Endothelial cell of umbilical vein (primary cell): Measurements from ENCODE around the gene MEIS3. TPM values are rescaled to one million over a fixed set of nuclear protein-coding genes. Genes with fewer than 3 reads are reported as not detected.

ENCODE experiments used
- BruUV-seq: library from RNA; stranded (reverse); fragments of 400-500 nt; replicated peaks from 2 replicates; lab custom pipeline; 2021; lab: Mats Ljungman, UMichigan
- CTCF ChIA-PET: fragments of 300-600, 350-600 bp; sonication (Branson Sonifier 250); formaldehyde crosslinking; loops from one replicate; lab custom pipeline; 2021; ENCODE audit warnings: antibody characterized with exemption, inconsistent platforms; lab: Charles Lee
- POLR2A ChIA-PET: fragments of 300-600, 350-600 bp; sonication (Branson Sonifier 250); formaldehyde crosslinking; loops from one replicate; lab custom pipeline; 2021; ENCODE audit warnings: antibody characterized with exemption, inconsistent platforms; lab: Charles Lee
- DNase-seq: peaks from one replicate; pipeline ENCODE4 v3.0.0-alpha.2; 2011; ENCODE audit warnings: low read depth, low spot score
- FAIRE-seq: peaks from 2 replicates; lab custom pipeline; 2011; peaks lifted over from hg19 to GRCh38; lab: Jason Lieb, UNC
- H2AFZ ChIP-seq: 2 replicates; pipeline ENCODE4 v1.6.0; 2012; ENCODE audit warnings: low read depth, low read length, control low read depth, inconsistent platforms
- H3K27ac ChIP-seq: 2 replicates; pipeline ENCODE4 v1.5.1; 2011; ENCODE audit warnings: low read depth, mild to moderate bottlenecking, control low read depth, low read length, moderate library complexity; ENCODE audit not compliant: insufficient read depth
- H3K27me3 ChIP-seq, 2 experiments: 2 replicates each; pipeline versions ENCODE4 v1.6.0 to v1.6.1; 2011; ENCODE audit warnings: low read length in 2 of 2, mixed read lengths in 1 of 2; ENCODE audit not compliant: control insufficient read depth in 2 of 2, insufficient read depth in 2 of 2
- H3K36me3 ChIP-seq, 2 experiments: 2 replicates in 1 of 2; 3 replicates in 1 of 2; pipeline ENCODE4 v1.5.1; 2011; ENCODE audit warnings: low read length in 2 of 2, mild to moderate bottlenecking in 1 of 2, moderate library complexity in 1 of 2; ENCODE audit not compliant: control insufficient read depth in 2 of 2, insufficient read depth in 2 of 2; ENCODE audit errors: extremely low read depth in 1 of 2
- H3K4me1 ChIP-seq: 3 replicates; pipeline ENCODE4 v1.5.1; 2011; ENCODE audit warnings: mild to moderate bottlenecking, low read length; ENCODE audit not compliant: control insufficient read depth, insufficient read depth; ENCODE audit errors: extremely low read depth
- H3K4me2 ChIP-seq: 2 replicates; pipeline ENCODE4 v1.6.1; 2011; ENCODE audit warnings: low read length, control low read depth, mixed read lengths; ENCODE audit not compliant: insufficient read depth
- H3K4me3 ChIP-seq, 3 experiments: fragments of 200-600 bp in 1 of 3; sonication (generic), shearing (Covaris generic) in 1 of 3; replicated peaks in 1 of 3; 2 replicates each; pipeline ENCODE4 v1.5.1; 2011 to 2016; ENCODE audit warnings: control low read depth in 3 of 3, low read length in 3 of 3, mild to moderate bottlenecking in 2 of 3, inconsistent platforms in 1 of 3, low read depth in 1 of 3, moderate library complexity in 1 of 3; ENCODE audit not compliant: insufficient read depth in 1 of 3
- H3K79me2 ChIP-seq: 2 replicates; pipeline ENCODE4 v1.6.0; 2012; ENCODE audit warnings: low read length, inconsistent platforms; ENCODE audit not compliant: control insufficient read depth, insufficient read depth
- H3K9ac ChIP-seq: replicated peaks from 2 replicates; pipeline ENCODE3; 2011; ENCODE audit warnings: low read length, control low read depth; ENCODE audit not compliant: insufficient read depth; ENCODE audit errors: extremely low read depth
- H3K9me1 ChIP-seq: replicated peaks from 3 replicates; pipeline ENCODE4 v1.6.0; 2011; ENCODE audit warnings: mild to moderate bottlenecking, low read length; ENCODE audit not compliant: control insufficient read depth, insufficient read depth; ENCODE audit errors: extremely low read depth
- H3K9me3 ChIP-seq: replicated peaks from 2 replicates; pipeline ENCODE4 v1.5.1; 2012; ENCODE audit warnings: low read length, inconsistent platforms; ENCODE audit not compliant: control insufficient read depth, insufficient read depth
- H4K20me1 ChIP-seq: replicated peaks from 2 replicates; pipeline ENCODE3; 2011; ENCODE audit warnings: mild to moderate bottlenecking, low read length; ENCODE audit not compliant: control insufficient read depth, insufficient read depth; ENCODE audit errors: extremely low read depth
- EZH2 ChIP-seq: IDR thresholded peaks from 2 replicates; pipeline ENCODE4 v1.6.1; 2012; ENCODE audit warnings: borderline replicate concordance, low read depth, mild to moderate bottlenecking, moderate library complexity, low read length, inconsistent platforms; ENCODE audit not compliant: severe bottlenecking
- FOS ChIP-seq: IDR thresholded peaks from 2 replicates; pipeline ENCODE4 v1.6.1; 2011; ENCODE audit warnings: mild to moderate bottlenecking, low read length, moderate library complexity, borderline replicate concordance; ENCODE audit not compliant: insufficient read depth
- GATA2 ChIP-seq: IDR thresholded peaks from 2 replicates; pipeline ENCODE4 v1.7.0; 2011; ENCODE audit warnings: low read depth, mild to moderate bottlenecking, moderate library complexity, mixed read lengths, low read length; ENCODE audit not compliant: insufficient read length, insufficient read depth
- JUN ChIP-seq: IDR thresholded peaks from 2 replicates; pipeline ENCODE4 v1.6.1; 2011; ENCODE audit warnings: borderline replicate concordance, low read depth; ENCODE audit not compliant: insufficient read length, insufficient read depth
- MYC ChIP-seq: IDR thresholded peaks from one replicate; pipeline ENCODE4 v1.6.1; 2011; ENCODE audit warnings: mild to moderate bottlenecking, low read depth, low read length
- POLR2A ChIP-seq: IDR thresholded peaks from 2 replicates; pipeline ENCODE4 v1.6.1; 2012; ENCODE audit warnings: low read depth, mild to moderate bottlenecking, control low read depth, low read length
- POLR2AphosphoS5 ChIP-seq: IDR thresholded peaks from 2 replicates; pipeline ENCODE4 v1.6.1; 2012; ENCODE audit warnings: low read depth, mild to moderate bottlenecking, control low read depth, low read length, moderate library complexity; ENCODE audit not compliant: insufficient read depth
- dilution Hi-C: fragments of 300-500 bp; cut with MboI; formaldehyde crosslinking; loops from one replicate; pipeline ENCODE4 v1.15.0; 2019; ENCODE audit warnings: low sequenced_read_pairs; ENCODE audit not compliant: extremely low pct_ligation_motif_present
- intact Hi-C: fragments of 100-400 bp; cut with micrococcal nuclease; formaldehyde crosslinking; loops from one replicate; pipeline ENCODE4 v1.10.0; 2022
- polyA plus RNA-seq, 4 experiments: library from polyadenylated mRNA; depleted of rRNA in 3 of 4; stranded (reverse) in 3 of 4; unstranded in 1 of 4; fragments of >200 nt; gene quantifications; 2 replicates each; pipeline versions ENCODE4 v1.2.1 to v1.2.3, GENCODE V29; 2011 to 2012; ENCODE audit warnings: missing spikeins in 1 of 4
- total RNA-seq: library from RNA; stranded (reverse); gene quantifications from 2 replicates; pipeline ENCODE4 v1.2.3, GENCODE V29; 2021
- TF ChIP-seq, protein P1 (sequence below), 2 donors: IDR thresholded peaks; 1 replicate in 1 of 2; 2 replicates in 1 of 2; pipeline ENCODE4 v1.5.1; 2011; ENCODE audit warnings: low read length in 2 of 2, mild to moderate bottlenecking in 2 of 2, moderate library complexity in 2 of 2, control low read depth in 1 of 2, inconsistent platforms in 1 of 2, low read depth in 1 of 2; ENCODE audit not compliant: insufficient read depth in 1 of 2; ENCODE audit errors: extremely low read depth in 1 of 2

MEIS3 gene
- total and polyA plus RNA-seq, 2 donors (not counting 3 experiments of a cell fraction or from before 2014, with no cell fraction given) = 0.42 TPM; not detected in 1

DNA sequence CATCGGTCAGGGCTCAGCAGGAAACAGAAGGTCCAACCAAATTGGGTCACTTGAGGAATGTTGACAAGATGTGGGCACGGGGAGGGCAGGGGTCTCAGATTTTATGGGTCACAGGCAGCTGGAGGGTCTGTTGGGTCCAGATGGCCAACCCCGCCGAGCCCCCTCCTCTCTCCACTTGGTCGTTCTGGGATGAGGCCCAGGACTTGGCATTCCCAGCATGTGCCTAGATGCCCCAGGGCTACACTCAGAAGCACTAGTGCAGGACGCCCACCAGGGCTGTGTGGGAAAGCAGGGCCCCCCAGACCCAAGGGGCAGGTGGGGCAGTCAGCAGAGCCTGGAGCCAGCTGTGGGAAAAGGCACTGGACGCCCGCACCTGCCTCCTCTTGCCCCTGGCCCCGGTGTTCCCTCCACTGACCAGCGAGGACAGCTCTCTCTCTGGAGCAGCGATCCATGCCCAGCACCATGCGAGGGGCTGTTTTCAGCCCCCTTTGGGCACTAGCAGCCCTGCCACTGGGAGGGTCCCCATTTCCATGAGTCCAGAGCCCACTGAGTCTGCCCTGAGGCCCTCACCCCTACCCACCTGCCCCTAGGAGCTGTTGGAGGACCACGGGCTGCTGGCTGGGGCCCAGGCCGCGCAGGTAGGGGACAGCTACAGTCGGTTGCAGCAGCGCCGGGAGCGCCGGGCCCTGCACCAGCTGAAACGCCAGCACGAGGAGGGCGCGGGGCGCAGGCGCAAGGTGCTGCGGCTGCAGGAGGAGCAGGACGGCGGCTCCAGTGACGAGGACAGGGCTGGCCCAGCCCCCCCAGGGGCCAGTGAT lies 44.2 kb downstream of the MEIS3 start:
- Histone ChIP-seq H3K4me3 (no peak overlapping the region), H3K9me3 (no peaks in the 10 kb centered on the region), H3K27me3 (no peaks in the 10 kb centered on the region), H3K9me1 (no peaks in the 10 kb centered on the region), H3K27ac (no peak overlapping the region), H3K36me3 (peaks cover 10 to 80% of the 10 kb centered on the region in 2 experiments), H3K79me2 (no peaks in the 10 kb centered on the region), H3K4me1 (no peaks in the 10 kb centered on the region), H4K20me1 (no peaks in the 10 kb centered on the region), H3K4me2 (no peak overlapping the region), H3K9ac (no peak overlapping the region), H2AFZ (no peak overlapping the region)
- POLR2A ChIA-PET = interaction anchor here (0.5 kb wide), 1 partner anchor 74 kb away, joined by 6 read pairs; no protein-coding TSS in a partner anchor
- no peak for FAIRE-seq
- no TSS peak for BruUV-seq
- CTCF ChIA-PET = interaction anchor here (1.4 to 1.6 kb wide), 3 partner anchors 16 to 26 kb away, joined by 5 to 8 read pairs (median 5); partner anchors contain the start of gene DHX34
- no peak for DNase-seq
- dilution Hi-C loops (no loop called here), intact Hi-C loops (no loop called here)
- no peak for TF ChIP-seq FOS
- no peak for TF ChIP-seq EZH2

DNA sequence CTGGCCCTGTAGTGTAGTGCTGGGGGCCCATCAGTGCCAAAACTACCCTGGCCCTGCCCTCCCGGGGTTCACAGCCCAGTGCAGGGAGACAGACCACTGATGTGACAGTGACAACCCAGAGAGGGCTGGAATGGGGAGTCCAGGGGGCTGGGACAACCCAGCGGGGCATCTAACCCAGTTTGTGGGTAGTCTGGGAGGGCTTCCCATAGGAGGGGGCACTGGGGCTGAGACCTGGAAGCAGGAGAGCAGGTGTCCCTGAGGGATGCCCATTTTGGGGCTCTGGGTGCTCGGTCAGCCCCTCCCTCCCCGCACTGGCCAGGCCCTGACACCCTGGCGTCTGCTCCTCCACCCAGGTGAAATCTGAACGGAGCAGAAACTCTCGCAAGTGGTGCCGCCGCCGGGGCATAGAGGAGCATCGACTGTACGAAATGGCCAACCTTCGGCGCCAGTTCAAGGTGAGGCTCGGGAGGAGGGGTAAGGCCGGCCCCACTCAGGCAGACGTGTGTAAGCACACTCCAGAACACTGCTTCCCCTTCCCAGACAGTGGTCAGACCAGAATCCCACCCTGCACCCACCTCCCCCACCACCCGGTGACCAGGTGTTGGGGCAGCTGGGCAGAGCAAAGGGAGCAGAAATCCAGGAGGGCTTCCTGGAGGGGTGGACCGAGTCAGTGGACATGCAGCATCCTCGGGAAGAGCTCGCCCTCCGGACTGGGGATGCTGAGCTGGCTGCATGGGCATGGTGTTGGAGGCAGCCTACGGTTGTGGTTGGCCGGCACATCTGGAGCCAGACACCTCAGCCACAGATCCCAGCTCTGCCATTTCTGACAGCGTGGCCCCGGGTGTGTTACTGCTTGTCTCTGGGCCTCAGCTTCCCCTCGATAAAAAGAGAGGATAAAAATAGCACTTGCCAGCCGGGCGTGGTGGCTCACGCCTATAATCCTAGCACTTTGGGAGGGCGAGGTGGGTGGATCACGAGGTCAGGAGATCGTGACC lies 45.8 kb downstream of the MEIS3 start:
- Histone ChIP-seq H3K9ac (no peak overlapping the region), H4K20me1 (no peaks in the 10 kb centered on the region), H3K9me1 (no peaks in the 10 kb centered on the region), H3K4me3 (no peak overlapping the region), H3K79me2 (no peaks in the 10 kb centered on the region), H3K4me2 (no peak overlapping the region), H3K36me3 (peaks cover 14 to 78% of the 10 kb centered on the region in 2 experiments), H3K27me3 (no peaks in the 10 kb centered on the region), H3K9me3 (no peaks in the 10 kb centered on the region), H2AFZ (no peak overlapping the region), H3K4me1 (no peaks in the 10 kb centered on the region), H3K27ac (no peak overlapping the region)
- POLR2A ChIA-PET = interaction anchor here (0.6 kb wide), 1 partner anchor 13 kb away, joined by 3 read pairs; no protein-coding TSS in a partner anchor
- dilution Hi-C loops = no loop called here
- no peak for FAIRE-seq
- DNase-seq = no peak
- CTCF ChIA-PET = interaction anchor here (1.1 to 1.6 kb wide), 3 partner anchors 18 to 38 kb away, joined by 3 to 8 read pairs (median 5); partner anchors contain the start of gene DHX34
- no peak for TF ChIP-seq MYC
- no peak for TF ChIP-seq POLR2AphosphoS5
- no peak for TF ChIP-seq FOS
- TF ChIP-seq POLR2A = no peak
- no peak for TF ChIP-seq JUN
- TF ChIP-seq, protein P1, sequence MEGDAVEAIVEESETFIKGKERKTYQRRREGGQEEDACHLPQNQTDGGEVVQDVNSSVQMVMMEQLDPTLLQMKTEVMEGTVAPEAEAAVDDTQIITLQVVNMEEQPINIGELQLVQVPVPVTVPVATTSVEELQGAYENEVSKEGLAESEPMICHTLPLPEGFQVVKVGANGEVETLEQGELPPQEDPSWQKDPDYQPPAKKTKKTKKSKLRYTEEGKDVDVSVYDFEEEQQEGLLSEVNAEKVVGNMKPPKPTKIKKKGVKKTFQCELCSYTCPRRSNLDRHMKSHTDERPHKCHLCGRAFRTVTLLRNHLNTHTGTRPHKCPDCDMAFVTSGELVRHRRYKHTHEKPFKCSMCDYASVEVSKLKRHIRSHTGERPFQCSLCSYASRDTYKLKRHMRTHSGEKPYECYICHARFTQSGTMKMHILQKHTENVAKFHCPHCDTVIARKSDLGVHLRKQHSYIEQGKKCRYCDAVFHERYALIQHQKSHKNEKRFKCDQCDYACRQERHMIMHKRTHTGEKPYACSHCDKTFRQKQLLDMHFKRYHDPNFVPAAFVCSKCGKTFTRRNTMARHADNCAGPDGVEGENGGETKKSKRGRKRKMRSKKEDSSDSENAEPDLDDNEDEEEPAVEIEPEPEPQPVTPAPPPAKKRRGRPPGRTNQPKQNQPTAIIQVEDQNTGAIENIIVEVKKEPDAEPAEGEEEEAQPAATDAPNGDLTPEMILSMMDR (IDR thresholded peaks at IDR 0.05; ENCODE audit: extremely low read depth in 1 of 2, insufficient read depth in 1 of 2, low read depth in 1 of 2, low read length in 2 of 2) = no peak
- no peak for TF ChIP-seq GATA2
- intact Hi-C loops = no loop called here
- BruUV-seq = no TSS peak
